Choroid plexus epithelial cell (primary cell): ENCODE results near the gene STAG3.

ENCODE experiments used
- DNase-seq: peaks from one replicate; pipeline ENCODE4 v3.0.0-alpha.2; 2010; ENCODE audit warnings: low read depth
- H3K4me3 ChIP-seq: 2 replicates; pipeline ENCODE4 v1.5.1; 2011; ENCODE audit warnings: low read depth, mild to moderate bottlenecking, control low read depth, low read length, moderate library complexity
- CTCF ChIP-seq: conservative IDR thresholded peaks from 2 replicates; pipeline ENCODE4 v1.5.1; 2011; ENCODE audit warnings: low read depth, mild to moderate bottlenecking, control low read depth, inconsistent platforms, low read length, moderate library complexity

Gene STAG3

GRCh38 chr7:100157069-100157333, 20.7 kb upstream of the STAG3 start:
- no peak for TF ChIP-seq CTCF
- peak overlapping the region; percentile 77 for H3K4me3 ChIP-seq
- DNase-seq: no peak

GRCh38 chr7:100157334-100158228, 20.1 kb upstream of the STAG3 start:
- H3K4me3 ChIP-seq: peak overlapping the region; percentile 77
- peak; percentile 49 for TF ChIP-seq CTCF
- peak; percentile 60 for DNase-seq

- peak; percentile 82 for DNase-seq
- H3K4me3 ChIP-seq: peak within 1 kb of the TSS; percentile 77
- no peak for TF ChIP-seq CTCF
Observed at GRCh38 chr7:100158229-100159098, 19.3 kb upstream of the STAG3 start, which contains the start of gene TRAPPC14. Gene TRAPPC14, minus strand, starts transcription at chr7:100158723. Its CDS starts 224 bp downstream, at chr7:100158499.

- peak overlapping the region; percentile 77 for H3K4me3 ChIP-seq
- peak; percentile 2 for TF ChIP-seq CTCF
- DNase-seq: no peak
Observed at GRCh38 chr7:100159099-100159623, 18.6 kb upstream of the STAG3 start.

- no peak for TF ChIP-seq CTCF
- no peak overlapping the region for H3K4me3 ChIP-seq
- DNase-seq: no peak
Observed at GRCh38 chr7:100160067-100160466, 17.7 kb upstream of the STAG3 start.

GRCh38 chr7:100163006-100163531, 14.6 kb upstream of the STAG3 start:
- no peak for TF ChIP-seq CTCF
- no peak for DNase-seq
- H3K4me3 ChIP-seq: no peak overlapping the region
